Activated CD8-positive, alpha-beta T cell treated with anti-CD3 and anti-CD28 coated beads for 36 hours (primary cell): ENCODE results near the gene GALNTL6. TPM values are rescaled to one million over a fixed set of nuclear protein-coding genes. Genes with fewer than 3 reads are reported as not detected.
"Not testable (repeated sequence)": the region's sequence is repeated elsewhere in the genome, so short reads cannot be mapped to it uniquely, and the experiment has no call there.

Experiments used
- ATAC-seq: fragments of 200-7000 bp; cut with Tn5 transposase; one replicate; pipeline ENCODE4 v1.10.0; 2021; ENCODE audit warnings: mild to moderate bottlenecking, moderate library complexity
- CTCF ChIA-PET: fragments of 350-600 bp; sonication (Branson Sonifier 250); formaldehyde crosslinking; loops from one replicate; lab custom pipeline; 2021; ENCODE audit warnings: antibody characterized with exemption; lab: Charles Lee
- POLR2A ChIA-PET: fragments of 350-600 bp; sonication (Branson Sonifier 250); formaldehyde crosslinking; loops from one replicate; lab custom pipeline; 2021; ENCODE audit warnings: antibody characterized with exemption; lab: Charles Lee
- DNase-seq: peaks from one replicate; pipeline ENCODE4 v3.0.0-alpha.2; 2020
- H3K27ac Mint-ChIP-seq: one replicate; pipeline ENCODE4 v1.8.0; 2021; ENCODE audit warnings: mild to moderate bottlenecking, mixed read lengths
- H3K27me3 Mint-ChIP-seq: one replicate; pipeline ENCODE4 v1.8.0; 2021; ENCODE audit warnings: mixed read lengths
- H3K36me3 Mint-ChIP-seq: one replicate; pipeline ENCODE4 v1.8.0; 2021; ENCODE audit warnings: low read depth, mixed read lengths
- H3K4me1 Mint-ChIP-seq: one replicate; pipeline ENCODE4 v1.8.0; 2021; ENCODE audit warnings: low read depth, mixed read lengths
- H3K4me3 Mint-ChIP-seq: one replicate; pipeline ENCODE4 v1.8.0; 2021; ENCODE audit warnings: mild to moderate bottlenecking, moderate library complexity, mixed read lengths
- H3K9me3 Mint-ChIP-seq: one replicate; pipeline ENCODE4 v1.8.0; 2021; ENCODE audit warnings: mixed read lengths
- intact Hi-C: fragments of 100-400 bp; cut with micrococcal nuclease; formaldehyde crosslinking; loops from one replicate; pipeline ENCODE4 v1.10.0; 2022
- total RNA-seq, 2 experiments: library from RNA; stranded (reverse); gene quantifications; one replicate each; pipeline ENCODE4 v1.2.3, GENCODE V29; 2021
- TF ChIP-seq, protein P1 (sequence below): fragments of 200-600 bp; IDR thresholded peaks from one replicate; pipeline ENCODE4 v1.8.0; 2022; ENCODE audit warnings: antibody characterized with exemption, mild to moderate bottlenecking

Gene GALNTL6
- total RNA-seq, 2 experiments from 2014 or later = not detected

DNA sequence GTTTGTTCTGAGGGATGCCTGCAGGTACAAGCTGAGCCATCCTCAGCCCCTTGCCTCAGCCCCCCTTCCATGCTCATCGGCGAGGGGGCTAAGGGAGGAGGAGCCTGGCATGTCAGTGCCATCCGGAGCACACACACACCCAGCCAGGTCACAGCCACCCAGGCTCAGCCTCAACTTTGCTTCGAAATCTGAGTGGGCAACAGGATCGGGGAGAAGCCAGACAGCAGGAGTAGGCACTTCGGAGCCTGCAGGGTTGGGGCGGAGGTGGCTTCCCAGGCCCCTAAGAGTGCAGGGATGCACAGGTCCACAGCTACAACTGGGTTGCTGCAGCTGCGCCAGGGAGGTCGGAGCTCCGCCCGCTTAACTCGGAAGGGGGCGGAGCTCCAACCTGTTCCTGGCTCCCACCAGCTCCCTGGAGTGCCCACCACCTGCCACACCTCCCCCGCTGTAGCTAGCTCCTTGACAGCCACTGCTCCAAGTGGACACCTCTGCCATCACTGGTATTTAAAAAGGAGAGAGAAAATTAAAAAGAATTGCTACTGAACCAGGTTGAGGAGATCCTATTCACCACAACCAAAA is 1162.5 kb downstream of the GALNTL6 start:
- Mint-ChIP-seq H3K27ac (no peak overlapping the region), H3K27me3 (peaks cover 10% of the 10 kb centered on the region), H3K4me1 (no peaks in the 10 kb centered on the region), H3K4me3 (no peak overlapping the region), H3K9me3 (peaks cover under 1% of the 10 kb centered on the region), H3K36me3 (no peaks in the 10 kb centered on the region)
- TF ChIP-seq, protein P1, sequence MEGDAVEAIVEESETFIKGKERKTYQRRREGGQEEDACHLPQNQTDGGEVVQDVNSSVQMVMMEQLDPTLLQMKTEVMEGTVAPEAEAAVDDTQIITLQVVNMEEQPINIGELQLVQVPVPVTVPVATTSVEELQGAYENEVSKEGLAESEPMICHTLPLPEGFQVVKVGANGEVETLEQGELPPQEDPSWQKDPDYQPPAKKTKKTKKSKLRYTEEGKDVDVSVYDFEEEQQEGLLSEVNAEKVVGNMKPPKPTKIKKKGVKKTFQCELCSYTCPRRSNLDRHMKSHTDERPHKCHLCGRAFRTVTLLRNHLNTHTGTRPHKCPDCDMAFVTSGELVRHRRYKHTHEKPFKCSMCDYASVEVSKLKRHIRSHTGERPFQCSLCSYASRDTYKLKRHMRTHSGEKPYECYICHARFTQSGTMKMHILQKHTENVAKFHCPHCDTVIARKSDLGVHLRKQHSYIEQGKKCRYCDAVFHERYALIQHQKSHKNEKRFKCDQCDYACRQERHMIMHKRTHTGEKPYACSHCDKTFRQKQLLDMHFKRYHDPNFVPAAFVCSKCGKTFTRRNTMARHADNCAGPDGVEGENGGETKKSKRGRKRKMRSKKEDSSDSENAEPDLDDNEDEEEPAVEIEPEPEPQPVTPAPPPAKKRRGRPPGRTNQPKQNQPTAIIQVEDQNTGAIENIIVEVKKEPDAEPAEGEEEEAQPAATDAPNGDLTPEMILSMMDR = no peak
- POLR2A ChIA-PET = no interaction called here
- ATAC-seq = no peak
- CTCF ChIA-PET = interaction anchor here (0.9 kb wide), 1 partner anchor 11 kb away, joined by 3 read pairs; no protein-coding TSS in a partner anchor
- intact Hi-C loops = no loop called here
- no peak for DNase-seq

DNA sequence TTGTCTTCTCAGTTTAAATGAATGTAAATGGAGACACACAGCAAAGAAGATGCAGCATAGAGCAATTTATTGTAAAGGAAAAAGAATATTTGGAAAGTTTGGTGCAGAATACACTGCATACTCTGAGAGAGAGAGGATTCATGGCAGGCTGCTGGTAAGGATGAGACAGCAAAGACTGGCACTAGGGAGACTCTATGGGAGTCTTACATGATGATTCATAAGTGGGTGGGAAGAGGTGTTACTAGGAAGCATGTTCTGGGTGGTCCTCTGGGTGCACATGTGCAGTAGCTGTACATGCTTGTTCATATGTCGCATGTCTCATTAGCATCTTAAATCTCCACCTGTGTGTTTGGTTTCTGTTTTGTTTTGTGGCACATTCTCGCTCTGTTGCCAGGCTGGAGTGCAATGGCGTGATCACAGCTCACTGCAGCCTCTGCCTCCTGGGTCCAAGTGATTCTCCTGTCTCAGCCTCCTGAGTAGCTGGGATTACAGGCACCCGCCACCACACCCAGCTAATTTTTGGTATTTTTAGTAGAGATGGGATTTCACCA is 1164.4 kb downstream of the GALNTL6 start:
- H3K9me3 Mint-ChIP-seq, H3K4me1 Mint-ChIP-seq, ATAC-seq, H3K27ac Mint-ChIP-seq, H3K4me3 Mint-ChIP-seq, intact Hi-C loops, CTCF ChIA-PET, H3K36me3 Mint-ChIP-seq, POLR2A ChIA-PET, H3K27me3 Mint-ChIP-seq, DNase-seq: not testable (repeated sequence)

DNA sequence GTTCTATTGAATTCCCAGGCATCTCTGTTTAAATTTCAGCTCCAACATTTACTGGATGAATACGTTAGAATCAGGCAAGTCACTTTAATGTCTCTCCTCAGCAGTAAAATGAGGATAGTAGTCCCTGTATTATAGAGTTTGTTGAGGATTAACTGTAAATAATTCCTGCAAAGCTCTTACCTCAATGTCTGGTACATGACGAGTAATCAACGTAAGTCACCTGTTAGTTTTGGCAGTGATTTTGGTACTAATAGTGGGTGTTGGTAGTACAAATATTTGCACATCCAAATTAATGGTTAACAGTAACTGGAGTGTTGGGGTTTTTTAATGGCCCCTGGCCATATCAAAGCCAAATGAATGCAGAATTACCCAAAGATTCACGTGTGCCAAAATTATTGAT is 1165.6 kb downstream of the GALNTL6 start:
- Mint-ChIP-seq H3K36me3 (no peaks in the 10 kb centered on the region), H3K27me3 (peaks cover 8% of the 10 kb centered on the region), H3K4me3 (no peak overlapping the region), H3K27ac (no peak overlapping the region), H3K9me3 (no peaks in the 10 kb centered on the region), H3K4me1 (no peaks in the 10 kb centered on the region)
- TF ChIP-seq, protein P1 = no peak
- DNase-seq (no peak), ATAC-seq (no peak)
- ChIA-PET CTCF (no interaction called here), POLR2A (no interaction called here)
- intact Hi-C loops = no loop called here

DNA sequence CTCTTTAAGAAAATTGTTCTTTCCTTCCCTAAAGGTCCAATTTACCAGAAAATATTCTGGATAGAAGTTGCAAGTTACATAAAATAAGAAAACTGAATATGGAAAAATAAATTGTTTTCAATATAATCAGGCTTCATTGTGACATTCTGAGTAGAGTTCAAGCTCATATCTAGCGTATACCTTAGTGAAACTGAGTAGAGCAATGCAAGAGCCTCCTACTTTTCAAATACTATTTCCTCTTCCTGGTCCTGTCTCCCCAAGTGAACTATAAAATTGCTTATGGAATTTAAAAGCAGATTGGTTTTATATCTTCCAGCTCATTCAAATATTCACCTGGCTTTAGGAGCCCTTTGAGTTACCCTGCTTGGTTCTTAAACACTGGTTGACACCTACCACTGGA is 1166.1 kb downstream of the GALNTL6 start:
- Mint-ChIP-seq H3K4me1 (no peaks in the 10 kb centered on the region), H3K4me3 (no peak overlapping the region), H3K27ac (no peak overlapping the region), H3K36me3 (no peaks in the 10 kb centered on the region), H3K27me3 (peaks cover 8% of the 10 kb centered on the region), H3K9me3 (no peaks in the 10 kb centered on the region)
- ChIA-PET POLR2A (no interaction called here), CTCF (no interaction called here)
- DNase-seq = no peak
- ATAC-seq = no peak
- TF ChIP-seq, protein P1 = no peak
- intact Hi-C loops = no loop called here

DNA sequence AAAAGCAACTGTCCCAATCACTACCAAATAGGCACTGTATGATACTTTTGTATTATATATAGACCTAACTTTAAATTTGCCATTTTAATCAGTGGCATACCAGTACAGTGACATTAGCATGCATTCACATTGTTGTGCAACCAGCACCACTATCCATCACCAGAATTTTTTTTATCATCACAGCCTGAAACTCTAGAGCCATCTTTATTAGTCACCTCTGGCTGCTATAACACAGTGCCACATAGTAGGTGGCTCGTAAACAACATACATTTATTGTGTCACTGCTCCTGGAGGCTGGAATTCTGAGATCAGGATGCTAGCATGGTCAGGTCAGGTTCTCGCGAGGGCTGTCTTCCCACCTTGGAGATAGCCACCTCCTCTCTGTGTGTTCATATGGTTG is 1167.0 kb downstream of the GALNTL6 start:
- DNase-seq = no peak
- H3K4me1 Mint-ChIP-seq = no peaks in the 10 kb centered on the region
- CTCF ChIA-PET = no interaction called here
- intact Hi-C loops = no loop called here
- POLR2A ChIA-PET = no interaction called here
- no peak overlapping the region for H3K27ac Mint-ChIP-seq
- ATAC-seq = no peak
- TF ChIP-seq, protein P1 = no peak
- H3K36me3 Mint-ChIP-seq = no peaks in the 10 kb centered on the region
- H3K27me3 Mint-ChIP-seq = peaks cover 6% of the 10 kb centered on the region
- no peak overlapping the region for H3K4me3 Mint-ChIP-seq
- no peaks in the 10 kb centered on the region for H3K9me3 Mint-ChIP-seq
